H1 (cell line): ENCODE data around the gene SH3PXD2A. TPM values are rescaled to one million over a fixed set of nuclear protein-coding genes. Genes with fewer than 3 reads are reported as not detected.
A peak's percentile ranks its signal among the peaks of the same experiment; 100 is the strongest.

Experiments used
- CTCF ChIP-seq, 3 experiments: IDR thresholded peaks; 1 replicate in 2 of 3; 2 replicates in 1 of 3; pipeline versions ENCODE4 v1.5.1 to v1.6.1; 2011; ENCODE audit warnings: low read length in 3 of 3, mild to moderate bottlenecking in 3 of 3, inconsistent platforms in 2 of 3, low read depth in 1 of 3, moderate library complexity in 1 of 3; ENCODE audit not compliant: insufficient read depth in 1 of 3; ENCODE audit errors: control extremely low read depth in 1 of 3
- EGR1 ChIP-seq: IDR thresholded peaks from 2 replicates; pipeline ENCODE4 v1.6.1; 2011; ENCODE audit warnings: low read depth, low read length, borderline replicate concordance
- RAD21 ChIP-seq, 2 experiments: IDR thresholded peaks in 1 of 2; conservative IDR thresholded peaks in 1 of 2; 2 replicates each; pipeline ENCODE4 v1.6.1; 2011; ENCODE audit warnings: low read depth in 2 of 2, low read length in 2 of 2, improper control_type of control experiment in 1 of 2, inconsistent platforms in 1 of 2, mild to moderate bottlenecking in 1 of 2, moderate library complexity in 1 of 2
- SP2 ChIP-seq: IDR thresholded peaks from 2 replicates; pipeline ENCODE4 v1.6.1; 2012; ENCODE audit warnings: mild to moderate bottlenecking, low read length, inconsistent platforms
- SRF ChIP-seq: IDR thresholded peaks from 2 replicates; pipeline ENCODE4 v1.6.1; 2011; ENCODE audit warnings: mild to moderate bottlenecking, low read depth, low read length, moderate library complexity
- TAF7 ChIP-seq: optimal IDR thresholded peaks from 2 replicates; pipeline ENCODE3; 2011; ENCODE audit warnings: low read depth, mild to moderate bottlenecking, inconsistent platforms, low read length, moderate library complexity, borderline replicate concordance
- polyA plus RNA-seq, 7 experiments: library from polyadenylated mRNA; depleted of rRNA in 3 of 7; stranded (reverse) in 5 of 7; unstranded in 2 of 7; fragments of >200 nt in 5 of 7; fragments of 200-250 nt in 2 of 7; gene quantifications; 1 replicate in 5 of 7; 2 replicates in 1 of 7; 4 replicates in 1 of 7; pipeline versions ENCODE4 v1.2.1 to v1.2.3, GENCODE V29; 2011 to 2013; ENCODE audit warnings: missing spikeins in 2 of 7, mixed read lengths in 2 of 7
- total RNA-seq: library from RNA; stranded (reverse); fragmentation: NEBNext Ultra II Directional; extraction: Animal tissue kit (Norgen Biotek cat#: 25700); gene quantifications from 2 replicates; pipeline ENCODE4 v1.2.1, GENCODE V29; 2021
- TF ChIP-seq, protein P1 (sequence below): IDR thresholded peaks from 2 replicates; pipeline ENCODE4 v1.6.1; 2012; ENCODE audit warnings: low read length, inconsistent platforms
- TF ChIP-seq, protein P2 (sequence below): IDR thresholded peaks from 2 replicates; pipeline ENCODE4 v1.6.1; 2011; ENCODE audit warnings: low read depth, mild to moderate bottlenecking, low read length; ENCODE audit not compliant: insufficient read depth

Gene SH3PXD2A
- total and polyA plus RNA-seq, 2 of the 8 experiments (the other 6 are each of a cell fraction or from before 2014, with no cell fraction given), result 5.4 to 16.3 TPM

GRCh38 chr10:103745341-103746247 lies 109.8 kb downstream of the SH3PXD2A start (continued):
- TF ChIP-seq TAF7, result no peak
- TF ChIP-seq RAD21 (IDR thresholded peaks at IDR 0.05 in 1 of 2, conservative IDR thresholded peaks at IDR 0.05 in 1 of 2; ENCODE audit: low read depth in 2 of 2, low read length in 2 of 2), result peak in 1 of 2 experiments; percentile 28; a peak in 3 of 4 replicates
- TF ChIP-seq, protein P1, sequence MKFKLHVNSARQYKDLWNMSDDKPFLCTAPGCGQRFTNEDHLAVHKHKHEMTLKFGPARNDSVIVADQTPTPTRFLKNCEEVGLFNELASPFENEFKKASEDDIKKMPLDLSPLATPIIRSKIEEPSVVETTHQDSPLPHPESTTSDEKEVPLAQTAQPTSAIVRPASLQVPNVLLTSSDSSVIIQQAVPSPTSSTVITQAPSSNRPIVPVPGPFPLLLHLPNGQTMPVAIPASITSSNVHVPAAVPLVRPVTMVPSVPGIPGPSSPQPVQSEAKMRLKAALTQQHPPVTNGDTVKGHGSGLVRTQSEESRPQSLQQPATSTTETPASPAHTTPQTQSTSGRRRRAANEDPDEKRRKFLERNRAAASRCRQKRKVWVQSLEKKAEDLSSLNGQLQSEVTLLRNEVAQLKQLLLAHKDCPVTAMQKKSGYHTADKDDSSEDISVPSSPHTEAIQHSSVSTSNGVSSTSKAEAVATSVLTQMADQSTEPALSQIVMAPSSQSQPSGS, result no peak
- no peak for TF ChIP-seq SP2
- TF ChIP-seq SRF, result no peak
- TF ChIP-seq, protein P2, sequence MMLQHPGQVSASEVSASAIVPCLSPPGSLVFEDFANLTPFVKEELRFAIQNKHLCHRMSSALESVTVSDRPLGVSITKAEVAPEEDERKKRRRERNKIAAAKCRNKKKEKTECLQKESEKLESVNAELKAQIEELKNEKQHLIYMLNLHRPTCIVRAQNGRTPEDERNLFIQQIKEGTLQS, result no peak
- peak; percentile 15 to 29 (median 16); a peak in 3 of 4 replicates for TF ChIP-seq CTCF (IDR thresholded peaks at IDR 0.05; ENCODE audit: control extremely low read depth in 1 of 3, insufficient read depth in 1 of 3, low read depth in 1 of 3, low read length in 3 of 3)
- no peak for TF ChIP-seq EGR1
- TF ChIP-seq, all 59 proteins: peak for 3
